HCEC 1CT (cell line): Measurements from ENCODE around the gene MYB.
"Not testable (repeated sequence)": the region's sequence is repeated elsewhere in the genome, so short reads cannot be mapped to it uniquely, and the experiment has no call there.

ENCODE experiments used
- DNase-seq: peaks from one replicate; pipeline ENCODE4 v3.0.0-alpha.2; 2017

The MYB gene

DNA sequence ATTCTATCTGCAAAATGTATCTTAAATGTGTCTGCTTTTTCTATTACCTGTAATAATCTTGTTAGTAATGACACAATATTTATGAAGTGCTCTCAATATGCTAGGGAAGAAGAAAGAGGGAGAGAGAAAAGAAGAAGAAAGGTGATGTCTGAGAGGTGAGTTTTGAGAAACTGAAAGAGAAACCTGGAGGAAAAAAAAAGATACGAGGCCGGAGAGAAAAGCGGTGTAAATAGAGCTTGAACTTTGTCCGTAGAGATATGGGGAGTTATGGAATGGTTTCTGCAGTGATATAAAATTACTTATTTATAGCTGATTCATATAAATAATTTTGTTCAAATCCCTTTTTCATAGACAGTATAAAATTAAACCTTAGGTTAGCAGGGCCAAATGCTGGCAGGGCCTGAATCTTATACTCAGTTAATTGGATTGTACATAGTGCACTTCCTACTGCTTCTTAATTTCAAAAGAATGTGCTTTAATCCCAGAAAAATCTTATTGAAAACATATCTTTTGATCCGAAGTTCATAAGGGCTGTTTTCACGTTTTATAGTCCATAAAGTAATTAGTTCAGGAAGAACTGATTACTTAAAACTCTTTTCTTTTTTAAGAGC lies 43.0 kb downstream of the MYB start:
- no peak for DNase-seq

DNA sequence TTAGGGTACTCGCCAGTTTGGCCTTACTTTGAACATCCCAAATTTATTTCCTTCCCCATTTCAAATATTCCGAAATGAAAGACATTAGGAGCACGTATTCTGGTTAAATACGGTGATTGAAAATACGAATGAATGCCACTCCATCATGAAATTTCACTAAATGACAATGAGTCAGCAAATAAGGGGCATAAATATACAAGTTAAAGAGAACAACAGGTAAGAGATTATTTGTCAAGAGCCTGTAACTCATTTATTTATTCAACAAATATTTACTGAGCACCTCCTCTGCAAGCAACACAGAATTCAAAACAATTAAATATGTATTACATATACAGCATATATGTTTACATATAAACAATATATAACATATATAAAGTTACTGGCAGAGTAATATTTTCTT lies 44.8 kb downstream of the MYB start:
- DNase-seq: no peak

DNA sequence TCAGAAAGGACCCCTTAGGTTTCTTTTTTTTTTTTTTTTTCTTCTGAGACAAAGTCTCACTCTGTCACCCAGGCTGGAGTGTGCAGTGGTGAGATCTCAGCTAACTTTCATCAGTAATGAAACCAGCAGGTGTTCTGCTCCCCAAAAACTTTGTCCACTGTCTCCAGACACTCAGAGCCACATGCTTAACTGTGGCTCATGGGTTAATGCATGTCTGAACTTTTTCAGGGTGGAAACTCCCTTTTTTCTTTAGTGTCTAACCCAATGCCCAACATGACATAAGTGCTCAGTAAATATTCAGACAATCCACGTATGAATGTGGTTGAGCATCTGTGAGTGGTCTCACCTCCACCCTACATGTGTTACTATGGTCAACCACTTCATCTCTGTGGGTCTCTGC lies 45.4 kb downstream of the MYB start:
- DNase-seq: no peak

DNA sequence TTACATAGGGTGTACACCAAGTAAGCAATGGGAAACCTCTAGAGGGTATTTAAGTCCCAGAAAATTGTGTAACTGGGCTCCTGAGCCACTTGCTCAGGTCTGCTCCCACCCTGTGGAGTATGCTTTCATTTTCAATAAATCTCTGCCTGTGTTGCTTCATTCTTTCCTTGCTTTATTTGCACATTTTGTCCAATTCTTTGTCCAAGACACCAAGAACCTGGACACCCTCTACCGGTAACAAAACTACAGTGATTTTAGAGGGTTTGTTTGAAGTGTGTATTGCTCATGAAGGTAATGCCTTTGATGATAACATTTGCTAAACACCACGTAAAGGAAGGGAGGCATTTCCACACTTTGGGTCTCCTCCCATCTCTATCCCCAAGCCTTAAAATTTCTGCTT lies 46.2 kb downstream of the MYB start:
- DNase-seq: no peak

DNA sequence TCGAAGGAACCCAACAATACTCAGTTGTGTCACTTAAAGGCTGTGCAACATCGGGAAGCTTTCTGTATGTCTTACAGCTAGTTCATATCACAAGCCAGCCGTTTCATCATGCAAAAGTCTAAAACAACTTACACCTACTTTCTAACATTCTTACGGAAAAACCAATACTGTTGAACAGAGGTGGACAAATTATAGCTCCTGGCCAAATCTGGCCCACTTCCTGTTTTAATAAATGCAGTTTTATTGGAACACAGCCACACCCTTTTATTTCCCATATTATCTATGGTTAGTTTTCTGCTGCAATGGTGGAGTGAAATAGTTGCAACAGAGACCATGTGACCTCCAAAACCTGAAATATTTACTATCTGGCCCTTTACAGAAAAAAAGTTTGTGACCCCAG lies 46.6 kb downstream of the MYB start:
- no peak for DNase-seq

DNA sequence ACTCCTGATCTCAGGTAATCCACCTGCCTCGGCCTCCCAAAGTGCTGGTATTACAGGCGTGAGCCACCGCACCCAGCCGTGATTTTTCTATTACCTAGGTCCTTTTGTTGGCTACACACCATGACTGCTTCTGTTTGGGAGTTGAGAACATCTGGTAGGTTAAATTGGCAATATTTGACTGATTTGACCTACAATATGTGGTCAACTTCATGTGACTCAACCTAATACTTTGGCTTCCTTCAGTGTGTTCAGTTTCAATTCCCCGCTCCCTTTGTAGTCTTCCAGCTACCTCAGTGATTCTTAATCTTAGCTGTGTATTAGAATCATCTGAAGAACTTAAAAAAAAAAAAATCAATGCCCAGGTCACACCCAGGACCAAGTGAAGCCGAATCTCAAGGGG lies 47.4 kb downstream of the MYB start:
- DNase-seq: no peak

DNA sequence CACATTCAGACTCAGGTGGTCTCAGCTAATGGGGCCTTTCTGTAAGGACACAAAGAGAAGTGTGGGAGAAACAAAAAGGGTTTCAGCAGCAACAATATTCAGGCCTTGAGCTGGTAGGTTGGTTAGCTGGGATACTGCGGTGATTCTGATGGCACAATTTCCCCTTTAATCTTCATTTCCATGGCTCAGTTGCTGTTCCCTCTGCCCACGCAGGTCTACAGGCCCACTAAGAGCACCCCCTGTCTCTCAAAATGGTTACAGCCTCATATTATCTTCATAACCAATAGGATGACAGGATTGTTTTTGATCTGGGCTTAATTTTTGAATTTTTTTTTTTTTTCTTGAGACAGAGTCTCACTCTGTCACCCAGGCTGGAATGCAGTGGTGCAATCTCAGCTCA lies 48.9 kb downstream of the MYB start:
- no peak for DNase-seq

DNA sequence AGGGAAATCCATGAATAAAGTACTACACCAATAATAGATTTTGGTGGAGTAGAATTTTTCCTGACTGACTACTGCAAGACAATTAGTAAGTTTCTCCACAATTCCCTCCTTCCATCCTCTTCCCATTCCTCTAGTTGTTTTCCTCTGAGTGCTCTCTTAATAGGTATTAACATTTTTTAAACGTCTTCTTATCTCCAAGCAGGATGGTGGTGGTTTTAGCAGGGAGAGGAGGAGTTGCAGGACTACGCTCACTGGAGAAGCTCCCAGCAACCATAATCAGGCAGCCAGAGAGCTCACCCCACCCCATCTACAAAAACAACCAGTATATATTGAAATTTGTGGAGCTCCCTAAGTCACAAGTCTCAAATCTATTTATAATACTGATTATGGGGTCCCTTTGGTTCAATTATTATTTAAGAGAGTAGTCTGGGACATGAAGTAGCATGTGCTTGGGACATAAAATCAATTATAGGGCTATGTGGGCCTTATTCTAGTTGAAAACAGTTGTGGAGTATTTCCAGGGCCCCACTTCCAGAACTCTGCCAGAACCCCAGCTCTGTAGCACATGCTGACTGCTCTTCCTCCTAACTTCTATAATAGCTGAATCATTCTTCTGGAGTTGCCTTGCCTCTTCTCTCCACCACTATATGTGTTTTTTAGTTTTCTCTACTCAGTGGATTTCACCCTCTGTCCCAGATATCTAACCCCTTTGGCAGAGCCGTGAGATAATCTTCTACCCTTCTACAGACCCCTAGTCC lies 49.8 kb downstream of the MYB start:
- DNase-seq: no peak

DNA sequence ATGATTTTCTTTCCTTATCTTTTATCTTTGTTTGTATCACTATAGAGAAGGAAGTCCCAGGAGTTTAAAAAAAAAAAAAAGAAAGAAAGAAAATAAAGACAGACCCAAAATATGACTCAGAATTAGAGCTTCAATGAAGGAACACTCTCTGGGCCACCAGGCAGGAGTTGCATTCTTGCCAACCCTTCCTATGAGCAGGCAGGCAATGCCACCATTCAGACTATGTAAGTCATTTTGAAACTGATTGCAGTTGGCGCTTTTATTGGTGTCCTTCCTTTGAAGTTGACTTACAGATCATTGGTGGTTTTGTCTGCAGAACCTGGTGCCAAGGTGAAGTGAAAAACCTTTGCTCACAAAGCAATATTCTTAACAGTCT lies 50.3 kb downstream of the MYB start:
- DNase-seq: no peak

DNA sequence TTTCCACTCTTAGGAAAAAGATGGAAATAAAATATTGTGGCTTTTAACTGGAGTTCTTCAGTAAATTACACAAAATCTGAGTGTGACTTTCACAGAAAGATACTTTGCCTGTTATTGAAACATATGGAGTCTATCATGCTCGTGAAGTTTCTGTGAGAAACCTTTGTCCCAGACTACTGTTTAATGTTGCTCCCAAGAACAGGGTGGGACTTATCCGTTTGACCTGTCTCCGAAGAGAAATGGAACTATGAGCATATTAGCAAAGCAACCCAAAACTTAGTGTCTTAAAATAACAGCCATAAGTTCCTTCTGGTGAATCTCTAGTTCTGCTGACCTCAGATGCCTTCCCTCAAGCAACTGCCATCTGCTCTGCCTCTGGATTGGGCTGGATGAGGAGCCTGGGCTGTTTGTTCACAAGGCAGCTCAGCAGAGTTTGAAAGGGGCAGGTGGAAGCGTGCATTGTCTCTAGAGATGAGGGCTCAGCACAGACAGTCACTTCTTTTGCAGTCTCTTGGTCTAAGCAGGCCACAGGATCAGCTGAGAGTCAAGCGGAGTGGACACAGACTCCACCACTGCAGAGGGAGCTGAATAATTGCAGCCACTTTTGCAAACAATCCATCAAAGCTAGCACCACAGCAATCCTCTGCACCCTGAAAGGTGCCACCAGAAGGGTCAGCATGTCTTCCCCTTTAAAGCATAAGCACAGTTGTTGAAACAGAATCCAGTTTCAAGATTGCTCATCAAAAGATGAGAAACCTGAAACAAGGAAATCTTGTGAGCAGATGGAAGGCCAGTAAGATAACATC lies 52.8 kb downstream of the MYB start:
- DNase-seq: no peak

DNA sequence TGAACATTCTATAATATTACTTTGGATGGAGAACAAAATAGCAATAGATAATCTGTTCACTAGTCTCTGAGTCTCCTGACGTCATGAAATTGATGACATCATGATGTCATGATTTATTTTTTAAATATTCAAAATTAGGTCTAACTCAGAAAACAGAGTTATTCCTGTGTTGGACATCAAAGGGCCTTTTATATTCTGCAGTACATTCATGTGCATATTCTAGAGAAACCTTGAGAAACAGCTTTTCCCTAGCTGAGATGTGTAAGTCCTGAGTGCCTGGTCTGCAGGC lies 53.3 kb downstream of the MYB start:
- no peak for DNase-seq

DNA sequence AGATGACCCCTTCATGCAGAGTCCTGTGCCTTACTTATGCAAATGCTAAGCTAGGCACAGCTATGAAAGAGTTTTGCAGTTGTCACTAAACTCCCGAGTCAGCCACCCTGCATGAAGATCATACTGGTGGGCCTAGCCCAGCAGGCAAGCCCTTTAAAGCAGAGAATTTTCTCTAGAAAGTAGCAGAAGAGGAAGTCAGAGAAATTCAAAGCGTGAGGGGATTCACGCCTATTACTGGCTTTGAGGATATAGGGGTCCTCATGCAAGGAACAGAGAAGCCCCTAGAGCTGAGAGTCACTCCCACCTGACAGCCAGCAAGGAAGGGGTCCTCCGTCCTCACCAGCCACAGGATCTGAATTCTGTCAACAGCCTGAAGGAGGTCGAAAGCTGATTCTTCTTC lies 54.6 kb downstream of the MYB start:
- no peak for DNase-seq

DNA sequence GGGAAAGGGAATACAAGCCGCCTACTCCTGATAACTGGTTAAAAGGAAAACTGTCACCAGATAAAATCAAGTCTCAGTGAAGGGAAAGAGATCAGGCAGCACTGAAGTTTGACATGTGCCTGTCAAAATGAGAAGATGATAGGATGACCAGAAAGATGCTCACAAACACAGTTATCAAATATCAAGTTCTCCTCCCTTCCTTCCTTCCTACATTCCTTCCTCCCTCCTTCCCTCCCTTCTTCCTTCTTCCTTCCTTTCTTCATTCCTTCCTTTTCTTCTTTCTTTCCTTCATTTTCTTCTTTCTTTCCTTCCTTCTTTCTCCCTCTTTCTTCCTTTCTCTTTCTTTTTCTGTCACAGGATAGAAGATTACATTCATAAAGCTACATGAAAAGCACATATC lies 55.2 kb downstream of the MYB start:
- no peak for DNase-seq

DNA sequence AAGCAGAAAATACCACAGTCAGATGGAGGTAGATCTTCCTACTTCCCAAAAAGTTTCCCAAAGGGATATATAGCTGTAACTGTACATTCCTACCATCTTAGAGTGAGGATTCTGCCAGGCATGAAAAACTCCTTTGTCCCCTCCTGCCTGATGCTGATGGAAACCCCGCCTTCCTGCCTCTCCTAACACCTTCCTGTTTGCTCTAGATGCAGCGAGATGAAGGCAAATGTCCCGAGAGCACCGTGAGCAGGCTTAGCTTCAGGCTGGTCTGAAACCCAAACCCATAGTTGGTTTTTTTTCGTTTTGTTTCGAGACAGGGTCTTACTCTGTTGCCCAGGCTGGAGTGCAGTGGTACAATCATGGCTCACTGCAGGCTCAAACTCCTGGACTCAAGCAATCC lies 55.6 kb downstream of the MYB start:
- no peak for DNase-seq

DNA sequence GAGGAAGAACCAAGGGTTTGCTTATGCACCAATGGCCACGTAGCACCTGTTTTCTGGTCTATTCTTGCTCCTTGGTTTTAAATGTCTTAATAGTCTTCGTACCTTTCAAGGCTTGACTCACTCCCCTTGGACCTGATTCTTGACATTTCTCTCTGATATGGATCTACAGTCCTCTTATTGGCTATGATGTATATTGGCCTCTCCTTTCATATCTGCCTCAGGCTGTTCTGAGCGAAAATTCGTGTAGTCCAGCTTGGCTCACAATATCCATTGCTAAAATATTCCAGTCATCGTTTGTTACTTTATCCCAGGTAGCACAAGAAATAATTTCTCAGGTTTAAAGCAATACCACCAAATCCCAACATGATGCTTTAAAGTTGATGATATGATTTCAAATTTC lies 59.6 kb downstream of the MYB start:
- DNase-seq: no peak

DNA sequence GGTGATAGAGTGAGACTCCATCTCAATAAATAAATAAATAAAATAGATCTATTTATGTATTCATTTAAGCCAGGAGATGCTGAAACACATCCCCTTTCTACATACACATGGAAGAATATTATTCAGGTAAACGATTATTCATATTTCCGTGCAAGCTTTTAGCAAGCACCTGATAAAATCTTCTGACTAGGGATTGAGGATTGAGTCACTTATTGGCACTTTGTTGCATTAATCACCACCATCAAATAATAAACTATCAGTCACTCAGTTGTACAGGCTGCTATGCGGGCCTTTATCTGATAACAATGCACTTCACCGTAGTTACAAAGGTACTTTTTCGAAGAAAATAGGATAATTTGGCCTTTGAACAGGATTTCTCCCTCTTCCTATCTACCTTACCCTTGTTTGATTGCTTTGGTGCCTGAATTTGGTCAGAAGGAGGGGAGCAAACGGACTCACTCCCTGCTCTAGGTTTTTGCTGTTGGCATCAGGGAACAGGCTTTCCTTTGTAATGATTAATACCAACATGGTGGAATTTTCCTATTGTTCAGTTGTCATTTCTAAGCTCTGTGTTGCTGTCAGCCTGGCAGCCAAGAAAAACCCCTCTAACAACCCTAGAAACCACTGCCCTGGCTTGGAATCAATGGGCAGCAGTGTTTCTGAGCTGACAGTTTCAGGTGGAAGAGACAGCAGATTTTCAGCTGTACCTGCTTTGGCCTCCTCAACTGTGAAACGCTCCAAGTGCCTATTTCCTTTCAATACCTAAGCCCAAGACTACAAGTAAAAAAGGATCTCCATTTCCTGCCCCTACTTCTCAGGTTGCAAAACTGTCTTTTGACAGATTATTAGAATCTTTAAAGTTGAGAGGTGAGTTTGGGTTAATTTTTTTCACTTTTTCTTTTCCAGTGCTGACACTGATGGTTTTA lies 63.0 kb downstream of the MYB start:
- no peak for DNase-seq

DNA sequence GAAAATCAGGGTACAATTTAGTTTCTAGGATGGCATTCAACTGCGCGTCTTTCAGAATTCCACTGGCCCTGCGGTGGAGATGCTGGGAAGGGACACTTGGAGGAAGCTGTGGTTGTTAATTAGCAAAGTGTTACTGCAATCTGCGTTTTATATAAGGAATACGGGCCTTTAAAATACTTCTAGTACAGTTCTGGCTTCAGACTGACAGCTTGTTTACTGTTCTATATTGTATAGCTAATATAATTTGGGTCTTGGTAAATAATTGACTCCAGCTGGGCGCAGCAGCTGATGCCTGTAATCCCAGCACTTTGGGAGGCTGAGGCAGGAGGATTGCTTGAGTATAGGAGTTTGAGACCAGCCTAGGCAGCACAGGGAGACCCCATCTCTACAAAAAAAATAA lies 63.7 kb downstream of the MYB start:
- no peak for DNase-seq

DNA sequence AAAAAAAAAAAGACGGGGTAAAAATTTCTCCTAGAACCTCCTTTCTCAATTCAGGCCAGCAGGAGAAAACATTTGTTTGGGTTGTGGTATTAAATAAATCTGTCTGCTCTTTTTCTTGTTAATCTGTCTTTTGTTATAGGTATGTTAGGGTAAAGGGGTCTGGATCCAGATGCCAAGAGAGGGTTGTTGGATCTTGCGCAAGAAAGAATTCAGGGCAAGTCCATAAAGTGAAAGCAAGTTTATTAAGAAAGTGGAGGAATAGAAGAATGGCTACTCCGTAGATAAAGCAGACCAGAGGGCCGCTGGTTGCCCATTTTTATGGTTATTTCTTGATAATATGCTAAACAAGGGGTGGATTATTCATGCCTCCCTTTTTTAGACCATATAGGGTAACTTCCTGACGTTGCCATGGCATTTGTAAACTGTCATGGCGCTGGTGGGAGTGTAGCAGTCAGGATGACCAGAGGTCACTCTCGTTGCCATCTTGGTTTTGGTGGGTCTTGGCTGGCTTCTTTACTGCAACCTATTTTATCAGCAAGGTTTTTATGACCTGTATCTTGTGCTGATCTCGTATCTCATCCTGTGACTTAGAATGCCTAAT lies 65.4 kb downstream of the MYB start:
- not testable (repeated sequence) for DNase-seq

DNA sequence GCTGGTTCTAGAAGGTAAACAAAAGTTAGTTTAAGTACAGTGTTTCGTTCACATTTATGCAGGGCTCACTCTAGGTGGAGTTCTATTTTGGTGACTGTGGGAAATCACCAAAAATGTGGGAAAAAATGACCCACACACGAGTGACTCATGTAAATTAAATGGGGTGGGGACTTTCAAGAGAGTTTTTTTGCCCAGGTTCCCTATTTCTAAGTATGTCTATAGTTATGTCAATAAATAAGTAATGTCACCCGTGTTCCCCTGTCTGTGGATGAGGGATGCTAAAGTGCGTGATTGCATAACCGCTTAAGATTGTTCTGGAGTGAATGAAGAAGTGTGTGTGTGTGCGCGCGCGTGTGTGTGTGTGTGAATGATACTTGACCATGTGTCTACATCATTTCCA lies 69.1 kb downstream of the MYB start:
- DNase-seq: no peak

DNA sequence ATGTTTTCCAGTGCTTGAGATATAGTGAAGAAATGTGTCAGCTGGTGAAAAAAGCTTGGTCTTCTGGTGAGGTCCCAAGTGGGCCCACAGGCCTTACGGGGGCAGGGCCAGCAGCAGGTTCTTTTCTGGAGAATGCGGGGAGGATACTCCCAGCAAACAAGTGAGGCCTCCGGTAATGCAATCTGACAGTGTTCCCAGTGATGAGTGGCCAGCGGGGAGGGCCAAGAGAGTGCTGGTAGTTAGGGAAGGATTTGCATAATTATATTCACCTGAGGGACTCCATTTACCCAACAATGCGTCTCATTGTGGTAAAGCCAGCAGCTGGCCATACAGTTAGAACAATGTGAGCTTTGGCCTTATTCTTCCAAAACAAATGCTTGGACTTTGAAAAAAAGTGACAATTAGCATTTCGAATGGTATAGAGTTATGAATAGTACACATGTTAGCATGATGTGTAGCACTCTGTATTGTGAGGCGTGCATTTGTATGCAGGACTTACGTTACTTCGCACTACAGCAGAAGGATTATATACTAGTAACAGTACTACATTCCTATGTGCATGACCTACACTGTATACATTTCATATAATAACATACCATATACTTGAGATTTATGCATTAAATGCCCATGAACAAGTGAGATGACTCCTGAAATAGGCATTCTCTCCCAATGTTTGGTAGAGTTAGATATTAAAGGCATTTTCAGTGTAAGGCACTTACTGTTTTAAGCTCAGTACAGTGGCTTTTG lies 69.8 kb downstream of the MYB start:
- no peak for DNase-seq

DNA sequence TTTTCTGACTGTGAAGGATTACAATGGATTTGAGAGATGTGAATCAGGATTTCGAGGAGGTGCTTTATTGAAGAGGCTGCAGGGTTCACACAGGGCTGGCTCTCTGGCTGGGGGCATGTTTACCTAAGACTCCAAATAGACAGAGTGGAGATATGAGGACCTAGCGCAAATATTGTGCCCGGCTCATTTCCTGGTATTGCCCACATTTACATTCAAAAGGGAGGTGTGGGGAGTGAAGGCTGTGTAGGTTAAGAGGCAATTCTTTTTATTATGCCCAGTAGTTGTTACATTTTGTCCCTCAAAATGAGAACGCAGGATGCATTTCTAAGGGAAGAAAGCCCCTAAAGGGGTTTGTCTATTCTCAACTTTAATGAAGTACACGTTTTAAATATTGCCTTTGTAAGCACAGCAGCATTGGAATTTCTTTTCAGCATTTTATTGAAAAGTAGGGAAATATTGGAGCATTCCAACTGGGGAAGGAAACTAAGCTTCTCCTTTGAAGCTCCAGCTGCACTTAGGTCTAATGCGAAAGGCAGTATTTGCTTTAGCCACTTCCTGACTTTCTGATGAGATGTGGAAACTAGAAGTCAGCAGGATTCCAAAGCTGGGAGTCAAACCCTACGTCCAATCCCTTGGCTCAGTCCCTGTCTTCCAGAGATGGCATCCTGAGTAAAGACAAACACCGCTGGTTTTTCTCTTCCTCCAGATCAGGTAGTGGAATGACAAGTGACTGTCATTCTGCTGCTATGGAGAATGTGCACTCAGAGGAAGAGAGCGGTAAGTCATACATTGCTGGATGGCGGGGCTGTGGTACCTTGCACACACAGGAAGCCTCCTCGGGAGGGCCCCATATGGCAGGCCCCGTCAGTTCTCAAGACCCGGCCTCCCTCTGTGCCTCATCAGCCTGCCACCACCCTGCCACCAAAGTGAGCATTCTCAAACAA lies 70.7 kb downstream of the MYB start:
- DNase-seq: no peak
